ENCODE measurements around the gene KIF21A. TPM values are rescaled to one million over a fixed set of nuclear protein-coding genes. Genes with fewer than 3 reads are reported as not detected.
A peak's percentile ranks its signal among the peaks of the same experiment; 100 is the strongest.

The KIF21A gene
- total and polyA plus RNA-seq, 2 of the 13 experiments (the other 11 are each of a cell fraction or from before 2014, with no cell fraction given), result 20.6 to 39.7 TPM

DNA sequence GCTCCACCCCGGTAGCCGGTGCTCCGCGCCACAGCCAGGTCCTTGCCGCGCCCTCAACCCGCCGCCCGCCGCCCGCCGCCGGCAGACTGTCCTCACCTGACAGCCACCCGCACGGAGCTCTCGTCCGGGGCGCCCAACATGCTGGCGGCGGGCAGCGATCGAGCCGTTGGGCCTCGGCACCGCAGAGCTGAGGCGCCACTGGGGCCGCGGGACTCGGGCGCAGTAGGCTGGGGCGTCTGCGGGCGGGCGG lies 164 bp downstream of the KIF21A start (continued):
- TF ChIP-seq, protein P1, sequence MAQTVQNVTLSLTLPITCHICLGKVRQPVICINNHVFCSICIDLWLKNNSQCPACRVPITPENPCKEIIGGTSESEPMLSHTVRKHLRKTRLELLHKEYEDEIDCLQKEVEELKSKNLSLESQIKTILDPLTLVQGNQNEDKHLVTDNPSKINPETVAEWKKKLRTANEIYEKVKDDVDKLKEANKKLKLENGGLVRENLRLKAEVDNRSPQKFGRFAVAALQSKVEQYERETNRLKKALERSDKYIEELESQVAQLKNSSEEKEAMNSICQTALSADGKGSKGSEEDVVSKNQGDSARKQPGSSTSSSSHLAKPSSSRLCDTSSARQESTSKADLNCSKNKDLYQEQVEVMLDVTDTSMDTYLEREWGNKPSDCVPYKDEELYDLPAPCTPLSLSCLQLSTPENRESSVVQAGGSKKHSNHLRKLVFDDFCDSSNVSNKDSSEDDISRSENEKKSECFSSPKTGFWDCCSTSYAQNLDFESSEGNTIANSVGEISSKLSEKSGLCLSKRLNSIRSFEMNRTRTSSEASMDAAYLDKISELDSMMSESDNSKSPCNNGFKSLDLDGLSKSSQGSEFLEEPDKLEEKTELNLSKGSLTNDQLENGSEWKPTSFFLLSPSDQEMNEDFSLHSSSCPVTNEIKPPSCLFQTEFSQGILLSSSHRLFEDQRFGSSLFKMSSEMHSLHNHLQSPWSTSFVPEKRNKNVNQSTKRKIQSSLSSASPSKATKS (CRISPR knock-in tag; IDR thresholded peaks at IDR 0.05), result no peak
- TF ChIP-seq SNAI1 (CRISPR knock-in tag; IDR thresholded peaks at IDR 0.05; ENCODE audit: borderline replicate concordance) (no peak), ZNF180 (CRISPR knock-in tag; IDR thresholded peaks at IDR 0.05; ENCODE audit: borderline replicate concordance, low read depth) (no peak), NR2F2 (IDR thresholded peaks at IDR 0.05; ENCODE audit: borderline replicate concordance, low read depth) (no peak), ZFYVE20 (CRISPR knock-in tag; IDR thresholded peaks at IDR 0.05; ENCODE audit: borderline replicate concordance, low read depth) (no peak), ZNF703 (CRISPR knock-in tag; IDR thresholded peaks at IDR 0.05; ENCODE audit: borderline replicate concordance) (no peak), ZBTB7A (CRISPR knock-in tag; IDR thresholded peaks at IDR 0.05) (no peak), ZNF317 (CRISPR knock-in tag; IDR thresholded peaks at IDR 0.05) (no peak), ZKSCAN5 (CRISPR knock-in tag; IDR thresholded peaks at IDR 0.05) (no peak), CENPT (CRISPR knock-in tag; IDR thresholded peaks at IDR 0.05; ENCODE audit: low read depth) (no peak), ZNF30 (CRISPR knock-in tag; IDR thresholded peaks at IDR 0.05) (no peak), ZNF326 (CRISPR knock-in tag; IDR thresholded peaks at IDR 0.05; ENCODE audit: borderline replicate concordance) (no peak), SIN3A (IDR thresholded peaks at IDR 0.05; ENCODE audit: borderline replicate concordance, low read depth, low read length) (no peak), ZNF644 (CRISPR knock-in tag; IDR thresholded peaks at IDR 0.05; ENCODE audit: low read depth) (no peak), ZNF337 (CRISPR knock-in tag; IDR thresholded peaks at IDR 0.05; ENCODE audit: borderline replicate concordance, low read depth) (no peak), TOE1 (CRISPR knock-in tag; IDR thresholded peaks at IDR 0.05) (no peak), ZNF484 (CRISPR knock-in tag; IDR thresholded peaks at IDR 0.05; ENCODE audit: borderline replicate concordance, low read depth) (no peak), KLF9 (CRISPR knock-in tag; IDR thresholded peaks at IDR 0.05; ENCODE audit: low read depth) (no peak), SOX5 (CRISPR knock-in tag; IDR thresholded peaks at IDR 0.05; ENCODE audit: borderline replicate concordance) (no peak), GABPA (IDR thresholded peaks at IDR 0.05; ENCODE audit: low read depth, low read length) (no peak), GABPA (CRISPR knock-in tag; IDR thresholded peaks at IDR 0.05; ENCODE audit: low read depth) (no peak), ZC3H4 (CRISPR knock-in tag; IDR thresholded peaks at IDR 0.05; ENCODE audit: borderline replicate concordance) (no peak), KLF16 (CRISPR knock-in tag; IDR thresholded peaks at IDR 0.05) (no peak), TCF12 (IDR thresholded peaks at IDR 0.05) (no peak), TCF12 (CRISPR knock-in tag; IDR thresholded peaks at IDR 0.05) (peak; percentile 71), ZNF660 (CRISPR knock-in tag; IDR thresholded peaks at IDR 0.05; ENCODE audit: borderline replicate concordance, low read depth) (no peak)
- TF ChIP-seq, protein P2, sequence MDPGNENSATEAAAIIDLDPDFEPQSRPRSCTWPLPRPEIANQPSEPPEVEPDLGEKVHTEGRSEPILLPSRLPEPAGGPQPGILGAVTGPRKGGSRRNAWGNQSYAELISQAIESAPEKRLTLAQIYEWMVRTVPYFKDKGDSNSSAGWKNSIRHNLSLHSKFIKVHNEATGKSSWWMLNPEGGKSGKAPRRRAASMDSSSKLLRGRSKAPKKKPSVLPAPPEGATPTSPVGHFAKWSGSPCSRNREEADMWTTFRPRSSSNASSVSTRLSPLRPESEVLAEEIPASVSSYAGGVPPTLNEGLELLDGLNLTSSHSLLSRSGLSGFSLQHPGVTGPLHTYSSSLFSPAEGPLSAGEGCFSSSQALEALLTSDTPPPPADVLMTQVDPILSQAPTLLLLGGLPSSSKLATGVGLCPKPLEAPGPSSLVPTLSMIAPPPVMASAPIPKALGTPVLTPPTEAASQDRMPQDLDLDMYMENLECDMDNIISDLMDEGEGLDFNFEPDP (CRISPR knock-in tag; conservative IDR thresholded peaks at IDR 0.05), result 0 out of 2 replicates have a peak, but pooled peaks have one; percentile 64
- TF ChIP-seq, protein P3, sequence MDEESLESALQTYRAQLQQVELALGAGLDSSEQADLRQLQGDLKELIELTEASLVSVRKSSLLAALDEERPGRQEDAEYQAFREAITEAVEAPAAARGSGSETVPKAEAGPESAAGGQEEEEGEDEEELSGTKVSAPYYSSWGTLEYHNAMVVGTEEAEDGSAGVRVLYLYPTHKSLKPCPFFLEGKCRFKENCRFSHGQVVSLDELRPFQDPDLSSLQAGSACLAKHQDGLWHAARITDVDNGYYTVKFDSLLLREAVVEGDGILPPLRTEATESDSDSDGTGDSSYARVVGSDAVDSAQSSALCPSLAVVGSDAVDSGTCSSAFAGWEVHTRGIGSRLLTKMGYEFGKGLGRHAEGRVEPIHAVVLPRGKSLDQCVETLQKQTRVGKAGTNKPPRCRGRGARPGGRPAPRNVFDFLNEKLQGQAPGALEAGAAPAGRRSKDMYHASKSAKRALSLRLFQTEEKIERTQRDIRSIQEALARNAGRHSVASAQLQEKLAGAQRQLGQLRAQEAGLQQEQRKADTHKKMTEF (CRISPR knock-in tag; IDR thresholded peaks at IDR 0.05), result no peak
